Activated T-cell treated with anti-CD3 and anti-CD28 coated beads, Interleukin-2, amount 50 U/mL, for 48 hours (primary cell): Measurements from ENCODE around the gene COG1.

Experiments
- DNase-seq, 2 experiments: peaks; one replicate each; pipeline ENCODE4 v3.0.0-alpha.2; 2020

COG1 gene

DNA sequence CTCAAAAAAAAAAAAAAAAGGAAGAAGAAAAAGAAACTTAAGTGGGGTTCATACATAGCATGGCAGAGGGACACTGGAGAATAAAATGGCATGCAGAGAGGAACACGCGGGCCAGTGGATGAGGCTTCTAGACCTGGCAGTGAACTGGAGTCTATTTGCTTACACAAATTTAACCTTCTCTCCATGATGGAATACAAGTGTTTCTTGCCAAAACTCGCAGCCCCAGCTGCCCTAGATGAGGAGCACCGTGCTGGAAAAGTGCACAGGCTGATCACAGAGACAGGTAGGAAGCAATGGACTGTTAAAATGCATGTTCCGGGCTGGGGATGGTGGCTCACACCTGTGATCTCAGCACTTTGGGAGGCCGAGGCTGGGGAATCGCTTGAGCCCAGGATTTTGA lies 18.7 kb upstream of the COG1 start:
- no peak for DNase-seq

DNA sequence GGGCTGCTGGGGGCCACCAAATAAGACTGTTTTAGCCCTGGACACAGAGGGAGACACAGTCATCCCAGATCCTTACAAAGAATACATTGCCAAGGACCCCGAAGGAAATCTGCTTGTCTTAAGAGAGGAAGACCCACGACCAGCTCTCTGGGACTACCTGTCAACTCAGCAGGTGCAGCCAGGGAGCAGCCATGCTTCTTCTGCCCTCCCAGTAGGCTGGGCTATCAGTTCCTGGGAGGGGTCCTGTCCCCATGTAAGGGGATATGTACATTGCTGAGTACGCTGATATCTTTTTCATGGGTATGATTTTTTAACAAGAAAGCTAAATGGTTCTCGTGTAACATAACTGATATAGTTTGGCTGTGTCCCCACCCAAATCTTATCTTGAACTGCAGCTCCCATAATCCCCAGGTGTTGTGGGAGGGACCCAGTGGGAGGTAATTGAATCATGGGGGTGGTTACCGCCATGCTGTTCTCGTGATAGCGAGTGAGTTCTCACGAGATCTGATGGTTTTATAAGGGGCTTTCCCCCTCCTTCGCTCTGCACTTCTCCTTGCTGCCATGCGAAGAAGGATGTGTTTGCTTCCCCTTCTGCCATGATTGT lies 16.8 kb upstream of the COG1 start:
- DNase-seq, result no peak

DNA sequence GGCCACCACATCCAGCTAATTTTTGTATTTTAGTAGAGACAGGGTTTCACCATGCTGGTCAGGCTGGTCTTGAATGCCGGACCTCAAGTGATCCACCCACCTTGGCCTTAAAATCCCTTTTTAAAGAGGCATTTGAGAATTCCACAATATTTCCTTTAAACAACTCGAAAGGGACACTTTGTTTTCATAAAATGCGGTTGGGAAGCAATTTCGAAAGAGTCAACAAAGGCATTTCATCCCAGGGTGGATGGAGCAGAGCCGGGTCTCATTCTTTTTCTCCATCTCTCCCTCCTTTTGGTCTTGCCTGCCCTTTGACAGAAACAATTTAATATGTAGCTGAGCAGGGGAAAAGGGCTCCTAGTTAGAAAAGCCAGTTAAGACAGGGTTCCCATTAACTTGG lies 13.5 kb upstream of the COG1 start:
- DNase-seq, result no peak

DNA sequence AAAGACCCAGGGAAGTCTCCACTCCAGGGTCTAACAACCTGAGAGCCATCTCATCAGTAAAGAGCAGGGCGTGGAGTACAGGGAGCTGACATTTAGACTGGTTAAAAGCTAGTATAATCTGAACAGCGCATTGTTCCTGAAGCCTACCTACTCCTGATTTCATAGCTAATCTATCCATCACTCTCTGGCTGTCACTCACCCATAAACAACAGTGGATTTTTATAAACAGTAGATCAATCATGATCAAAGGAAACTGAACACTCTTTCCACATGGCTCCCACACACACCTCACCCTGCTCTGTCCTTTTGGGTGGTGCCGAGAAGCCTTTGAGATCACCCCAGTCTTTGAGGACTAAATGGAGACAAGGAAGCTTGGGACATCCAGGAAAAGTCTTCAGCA lies 13.0 kb upstream of the COG1 start:
- DNase-seq, result no peak

DNA sequence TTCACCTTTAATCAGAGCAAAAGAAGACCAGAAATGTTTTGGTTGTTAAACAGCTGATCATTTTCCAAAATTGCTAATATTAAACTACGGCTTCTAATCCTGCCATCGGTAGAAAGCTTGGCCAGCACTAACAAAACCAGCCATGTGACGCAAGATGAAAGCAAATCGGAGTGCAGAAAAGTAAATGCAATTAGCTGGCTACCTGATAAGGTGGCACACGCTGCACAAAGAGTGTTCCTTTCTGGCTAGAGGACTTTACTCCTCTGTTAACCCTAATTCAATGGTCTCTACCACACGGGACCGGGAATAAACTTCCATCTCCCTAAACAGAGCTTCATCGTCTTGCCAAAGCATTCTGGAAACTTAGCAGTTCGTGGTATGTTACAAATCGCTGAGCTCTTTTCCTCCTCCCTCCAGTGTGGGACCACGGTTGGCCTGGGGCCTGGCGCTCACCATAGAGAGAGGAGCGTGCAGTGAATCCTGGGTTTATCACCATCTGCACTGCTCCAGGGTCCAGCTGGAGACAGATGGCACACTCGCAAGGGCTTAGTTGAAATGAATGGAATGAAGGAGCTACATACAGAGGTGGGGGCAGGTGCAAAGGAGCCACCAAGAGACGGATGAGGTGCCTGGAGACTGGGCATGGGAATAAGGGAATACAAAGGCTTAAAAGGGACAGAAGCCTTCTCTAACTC lies 10.1 kb upstream of the COG1 start:
- DNase-seq, result no peak

DNA sequence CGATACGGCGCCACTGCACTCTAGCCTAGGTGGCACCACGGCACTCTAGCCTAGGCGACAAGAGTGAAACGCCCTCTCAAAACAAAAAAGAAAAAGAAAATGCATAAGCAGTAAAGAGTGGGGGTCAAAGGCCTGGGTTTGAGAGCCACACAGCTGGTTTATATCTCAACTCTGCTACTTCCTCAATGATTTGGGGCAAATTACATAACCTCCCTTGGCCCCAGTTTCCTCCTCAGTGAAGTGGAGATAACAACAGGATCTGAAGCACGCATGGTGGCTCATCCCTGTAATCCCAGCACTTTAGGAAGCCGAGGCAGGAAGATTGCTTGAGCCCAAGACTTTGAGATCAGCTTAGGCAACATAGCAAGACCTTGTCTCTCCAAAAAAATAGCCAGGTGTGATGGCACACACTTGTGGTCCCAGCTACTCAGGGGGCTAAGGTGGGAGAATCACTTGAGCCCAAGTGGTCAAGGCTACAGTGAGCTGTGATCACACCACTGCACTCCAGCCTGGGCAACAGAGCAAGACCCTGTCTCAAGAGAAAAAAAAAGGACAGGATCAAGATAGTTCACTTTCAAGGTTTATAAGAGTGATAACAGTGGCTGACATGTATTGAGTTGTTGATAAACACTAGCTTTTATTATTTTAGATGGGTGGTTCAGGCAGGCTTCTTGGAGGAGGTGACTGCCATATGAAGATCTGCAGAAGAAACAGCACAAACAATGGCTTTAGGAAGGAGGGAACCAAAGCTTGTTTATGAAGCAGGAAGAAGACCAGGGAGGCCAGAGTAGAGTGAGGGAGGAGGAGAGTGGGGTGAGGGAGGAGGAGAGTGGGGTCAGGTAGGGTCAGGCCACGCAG lies 8.5 kb upstream of the COG1 start:
- DNase-seq, result no peak

DNA sequence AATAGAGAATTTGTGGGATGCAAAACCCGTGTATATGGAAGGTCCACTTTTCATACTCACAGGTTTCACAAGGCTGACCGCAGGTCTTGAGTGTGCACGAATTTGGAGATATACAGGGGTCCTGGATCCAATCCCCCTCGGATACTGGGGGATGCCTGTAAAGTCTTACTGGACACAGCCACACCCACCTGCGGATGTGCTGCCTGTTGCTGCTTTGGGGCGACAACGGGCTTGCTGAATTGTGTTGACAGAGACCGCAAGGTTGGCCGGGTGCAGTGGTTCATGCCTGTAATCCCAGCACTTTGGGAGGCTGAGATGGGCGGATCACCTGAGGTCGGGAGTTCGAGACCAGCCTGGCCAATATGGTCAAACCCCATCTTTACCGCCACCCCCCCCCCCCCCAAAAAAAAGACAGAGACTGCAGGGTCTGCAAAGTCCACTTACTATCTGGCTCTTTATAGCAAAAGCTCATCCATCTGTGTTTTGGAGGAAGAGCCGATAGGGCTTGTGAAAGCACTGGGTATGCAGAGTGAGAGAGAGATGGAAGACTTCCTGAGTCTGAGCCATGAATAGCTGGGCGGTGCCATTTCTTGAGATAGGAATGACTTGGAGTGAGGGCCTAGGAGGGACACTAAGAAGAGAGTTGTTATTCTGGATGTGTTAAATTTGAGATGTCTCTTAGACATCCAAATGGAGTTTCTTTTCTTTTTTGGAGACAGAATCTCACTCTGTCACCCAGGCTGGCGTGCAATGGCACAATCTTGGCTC lies 6.4 kb upstream of the COG1 start:
- DNase-seq, result no peak

DNA sequence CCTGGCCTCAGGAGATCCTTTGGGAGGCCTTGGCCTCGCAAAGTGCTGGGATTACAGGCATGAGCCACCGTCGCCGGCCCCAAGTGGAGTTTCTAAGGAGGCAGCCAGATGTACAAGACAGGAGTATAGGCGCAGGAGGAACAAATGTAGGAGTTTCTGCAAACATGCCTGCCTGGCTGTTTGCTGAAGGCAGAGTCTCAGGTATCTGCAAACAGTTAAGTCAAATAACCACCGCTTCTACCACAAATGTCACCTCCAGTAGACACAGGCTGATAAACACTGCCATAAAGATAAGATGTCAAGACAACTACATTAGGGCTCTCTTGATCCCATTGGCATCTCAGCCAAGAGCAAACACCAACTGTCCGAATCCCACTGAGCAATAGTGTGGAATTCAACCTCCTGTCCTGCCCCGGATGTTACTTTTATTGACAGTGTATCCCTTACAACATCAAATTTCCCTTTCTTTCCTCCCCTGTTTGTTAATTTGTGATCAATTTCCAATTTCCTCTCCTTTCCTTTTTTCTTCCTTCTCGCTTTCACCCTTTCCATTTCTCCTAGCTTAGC lies 5.6 kb upstream of the COG1 start:
- DNase-seq, result no peak

DNA sequence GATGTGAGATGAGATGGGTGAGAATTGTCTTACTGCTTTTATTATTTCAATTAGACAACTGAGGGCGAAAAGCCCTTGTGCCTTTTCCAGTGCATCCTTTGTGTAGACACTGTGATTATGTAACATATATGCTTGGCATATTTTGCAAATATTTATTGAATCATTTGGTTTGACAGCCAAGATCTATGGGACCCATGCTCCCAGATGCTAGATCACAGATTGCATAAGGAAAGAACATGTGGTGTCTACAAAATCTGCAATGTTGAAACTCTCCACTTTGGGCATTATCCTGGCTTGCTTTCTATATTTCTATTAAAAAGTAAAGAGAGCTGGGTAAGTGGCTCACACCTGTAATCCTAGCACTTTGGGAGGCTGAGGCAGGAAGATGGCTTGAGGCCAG lies 4.8 kb upstream of the COG1 start:
- DNase-seq, result no peak

DNA sequence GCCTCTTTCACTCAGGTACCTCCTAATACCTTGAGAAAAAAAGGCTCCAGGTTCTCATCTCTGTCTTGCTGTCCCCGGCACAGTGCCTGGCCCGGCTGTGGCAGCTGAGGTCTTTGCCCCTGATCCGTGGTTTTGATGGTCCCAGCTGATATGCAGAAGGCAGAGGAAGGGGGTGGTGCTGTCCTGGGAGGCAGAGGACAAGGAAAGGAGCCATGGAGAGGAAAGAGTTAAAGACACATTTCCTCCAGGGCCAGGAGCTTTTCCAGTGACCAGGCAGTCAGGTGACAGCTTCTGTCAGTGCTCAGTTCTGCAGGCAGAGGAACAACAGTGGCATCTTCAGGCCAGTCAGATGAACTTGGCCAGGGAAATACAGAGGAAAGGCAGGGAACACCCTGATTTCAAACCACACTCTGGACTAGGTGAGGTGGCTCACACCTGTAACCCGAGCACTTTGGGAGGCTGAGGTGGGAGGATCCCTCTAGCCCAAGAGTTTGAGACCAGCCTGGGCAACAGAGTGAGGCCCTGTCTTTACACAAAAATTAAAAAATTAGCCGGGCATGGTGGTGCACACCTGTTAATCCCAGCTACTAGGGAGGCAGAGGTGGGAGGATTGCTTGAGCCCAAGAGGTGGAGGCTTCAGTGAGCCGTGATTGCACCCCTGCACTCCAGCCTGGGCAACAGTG lies 3.3 kb upstream of the COG1 start:
- no peak for DNase-seq

DNA sequence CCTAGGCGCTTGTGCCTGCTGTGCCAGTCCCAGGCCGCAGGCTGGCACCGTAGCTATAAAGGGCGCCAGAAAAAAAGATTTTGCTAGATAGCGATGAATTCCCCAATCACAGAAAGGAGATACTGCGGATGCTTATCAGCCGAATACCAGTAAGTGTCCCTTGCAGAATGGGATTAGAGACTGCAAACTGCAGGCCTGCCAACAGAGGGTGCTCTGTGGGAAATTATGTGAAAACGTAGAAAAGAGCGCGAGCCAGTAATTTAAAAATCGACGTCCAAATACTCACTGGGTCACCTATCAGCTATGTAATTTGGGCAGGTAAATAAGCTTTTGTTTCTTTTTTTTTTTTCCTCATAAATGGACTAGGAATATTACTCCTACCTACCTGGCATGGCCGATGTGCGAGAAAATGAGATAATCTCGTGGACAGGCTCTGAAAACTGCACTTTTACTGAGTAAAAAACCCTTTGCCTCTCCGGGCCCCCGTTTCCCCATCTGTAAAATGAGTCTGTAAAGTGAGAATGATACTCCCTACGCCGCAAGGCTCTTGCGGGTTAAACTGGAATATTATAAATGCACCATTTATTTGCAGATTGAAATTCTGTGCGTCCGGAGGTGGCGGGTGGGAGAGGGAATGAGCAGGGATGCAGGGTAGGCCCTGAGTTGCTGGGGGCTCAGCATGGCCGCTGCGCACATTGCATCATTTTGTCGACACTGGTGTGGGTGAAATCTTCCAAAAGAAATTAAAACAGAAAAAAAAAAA lies 1.2 kb upstream of the COG1 start:
- peak; percentile 77 for DNase-seq

DNA sequence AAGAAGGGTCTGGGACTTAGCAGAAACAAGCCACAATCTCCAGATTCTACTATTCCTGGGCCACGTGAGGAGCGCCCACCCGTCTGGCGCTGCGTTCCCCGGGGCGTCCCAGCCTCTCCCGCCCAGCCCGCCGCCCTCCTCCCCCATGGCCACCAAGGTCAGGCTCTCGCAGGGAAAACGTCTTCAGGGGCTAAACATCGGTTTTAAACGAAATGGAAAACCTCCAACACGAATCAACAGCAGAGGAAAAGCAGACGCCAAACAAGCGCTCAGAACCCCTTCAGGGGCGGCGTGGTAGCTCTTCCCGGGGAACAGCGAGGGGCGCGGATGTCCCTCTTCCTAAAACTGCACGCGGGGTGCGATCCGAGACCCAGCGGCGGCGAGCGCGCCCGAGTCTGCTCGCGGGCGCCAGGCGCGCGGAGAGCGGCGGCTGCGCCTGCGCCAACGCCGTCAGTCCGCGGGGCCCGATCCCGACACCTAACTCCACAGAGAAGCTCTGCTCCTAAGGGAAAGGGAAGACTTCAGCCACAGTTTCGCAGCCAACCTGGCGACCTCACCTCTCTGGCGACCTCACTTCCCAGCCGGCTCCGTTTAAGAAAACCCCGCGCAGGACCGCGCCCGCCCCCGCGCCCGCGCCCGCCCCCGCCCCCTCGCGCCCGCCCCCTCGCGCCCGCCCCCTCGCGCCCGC lies 505 bp upstream of the COG1 start:
- peak; percentile 79 to 84 for DNase-seq

DNA sequence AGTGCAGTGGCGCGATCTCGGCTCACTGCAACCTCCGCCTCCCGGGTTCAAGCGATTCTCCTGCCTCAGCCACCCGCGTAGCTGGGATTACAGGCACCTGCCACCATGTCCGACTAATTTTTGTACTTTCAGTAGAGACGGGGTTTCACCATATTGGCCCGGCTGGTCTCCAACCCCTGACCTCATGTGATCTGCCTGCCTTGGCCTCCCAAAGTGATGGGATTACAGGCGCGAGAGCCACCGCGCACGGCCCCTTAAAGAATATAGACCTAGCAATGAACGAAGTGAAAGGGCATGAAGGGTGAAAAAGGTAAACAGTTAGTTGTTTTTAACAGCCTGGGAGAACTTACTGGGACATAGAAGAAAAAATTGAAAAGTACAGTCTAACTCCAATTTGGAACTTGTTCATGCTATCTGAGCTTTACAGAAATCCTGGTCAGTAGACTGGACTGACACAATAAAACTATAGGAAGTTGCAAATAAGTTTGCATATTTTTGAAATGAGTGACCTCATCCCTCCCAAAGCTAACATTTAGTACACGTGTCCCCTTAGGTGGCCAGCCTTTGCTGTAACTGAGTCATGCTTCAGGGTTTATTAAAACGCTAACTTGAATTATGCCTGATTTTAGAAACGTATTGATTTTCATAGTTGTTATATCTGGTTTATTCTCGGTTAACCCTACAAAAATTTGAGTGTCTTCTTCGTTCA lies 1.8 kb downstream of the COG1 start:
- no peak for DNase-seq

DNA sequence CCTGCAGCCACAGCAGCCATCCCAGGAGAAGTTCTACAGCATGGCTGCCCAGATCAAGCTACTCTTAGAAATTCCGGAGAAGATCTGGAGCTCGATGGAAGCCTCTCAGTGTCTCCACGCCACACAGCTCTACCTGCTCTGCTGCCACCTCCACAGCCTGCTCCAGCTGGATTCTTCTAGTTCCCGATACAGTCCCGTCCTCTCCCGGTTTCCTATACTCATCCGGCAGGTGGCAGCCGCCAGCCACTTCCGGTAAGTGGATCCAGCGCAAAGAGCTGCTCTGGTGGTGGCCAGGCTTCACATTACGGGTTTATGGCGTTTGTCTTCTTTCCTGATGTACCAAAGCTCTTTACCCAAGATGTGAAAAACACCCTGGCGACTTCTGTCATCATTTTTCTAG lies 3.6 kb downstream of the COG1 start:
- DNase-seq, result no peak

DNA sequence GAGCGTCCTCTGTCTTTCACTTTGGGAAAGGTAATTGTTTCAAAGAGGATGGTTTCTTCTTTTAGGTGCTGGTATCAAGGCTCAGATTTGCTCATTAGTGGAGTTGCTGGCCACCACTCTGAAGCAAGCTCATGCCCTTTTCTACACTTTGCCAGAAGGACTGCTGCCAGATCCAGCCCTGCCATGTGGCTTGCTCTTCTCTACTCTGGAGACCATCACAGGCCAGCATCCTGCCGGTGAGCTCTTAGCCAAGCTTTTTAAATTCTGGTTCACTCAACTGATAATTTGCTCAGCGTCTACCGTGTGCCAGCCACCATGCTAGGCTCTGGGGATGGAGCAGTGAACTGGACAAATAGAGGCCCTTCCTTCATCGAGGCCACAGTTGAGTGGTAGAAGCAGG lies 4.3 kb downstream of the COG1 start:
- no peak for DNase-seq

DNA sequence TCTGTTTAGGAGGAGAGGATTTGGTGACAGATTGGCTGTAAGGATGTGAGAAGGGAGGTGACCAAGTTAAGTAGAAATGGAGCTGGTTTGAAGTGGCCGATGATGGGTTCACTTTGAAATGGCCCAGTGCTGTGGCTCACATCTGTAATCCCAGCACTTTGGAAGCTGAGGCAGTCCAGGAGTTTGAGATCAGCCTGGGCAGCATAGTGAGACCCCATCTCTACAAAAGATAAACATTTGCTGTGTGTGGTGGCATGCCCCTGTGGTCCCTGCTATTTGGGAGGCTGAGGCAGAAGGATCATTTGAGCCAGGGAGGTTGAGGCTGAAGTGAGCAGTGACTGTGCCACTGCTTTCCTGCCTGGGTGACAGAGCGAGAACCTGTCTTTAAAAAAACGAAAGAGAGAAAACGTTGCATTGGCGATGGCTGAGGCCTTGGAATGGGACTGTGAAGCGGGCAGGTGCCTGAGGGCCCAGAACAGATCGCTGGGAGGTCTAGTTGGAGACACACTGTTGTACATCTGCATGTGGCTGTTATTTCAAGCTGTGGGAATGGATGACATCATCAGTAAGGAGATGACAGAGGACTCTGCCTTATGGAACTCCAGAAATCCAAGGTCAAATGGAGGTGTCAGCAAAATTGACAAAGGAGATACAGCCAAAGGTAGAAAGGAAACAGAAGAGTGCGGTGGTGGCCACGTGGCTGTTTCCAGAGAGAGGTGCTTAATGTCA lies 5.5 kb downstream of the COG1 start:
- no peak for DNase-seq

DNA sequence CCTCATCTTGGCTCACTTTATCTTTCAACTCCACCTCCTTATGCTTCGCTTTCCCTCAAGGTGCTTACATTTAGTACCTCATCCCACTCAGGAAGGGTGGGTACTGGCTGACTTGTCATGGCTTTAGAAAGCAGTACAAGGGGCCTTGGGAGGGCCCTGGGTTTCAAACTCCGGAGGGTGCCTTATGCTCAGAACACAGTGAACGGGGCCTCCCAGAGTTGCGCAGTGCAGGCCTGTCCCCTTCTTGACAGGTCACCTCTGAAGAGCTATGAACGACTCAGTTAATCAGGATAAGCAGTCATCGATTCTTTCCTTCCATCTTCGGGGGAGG lies 6.0 kb downstream of the COG1 start:
- no peak for DNase-seq

DNA sequence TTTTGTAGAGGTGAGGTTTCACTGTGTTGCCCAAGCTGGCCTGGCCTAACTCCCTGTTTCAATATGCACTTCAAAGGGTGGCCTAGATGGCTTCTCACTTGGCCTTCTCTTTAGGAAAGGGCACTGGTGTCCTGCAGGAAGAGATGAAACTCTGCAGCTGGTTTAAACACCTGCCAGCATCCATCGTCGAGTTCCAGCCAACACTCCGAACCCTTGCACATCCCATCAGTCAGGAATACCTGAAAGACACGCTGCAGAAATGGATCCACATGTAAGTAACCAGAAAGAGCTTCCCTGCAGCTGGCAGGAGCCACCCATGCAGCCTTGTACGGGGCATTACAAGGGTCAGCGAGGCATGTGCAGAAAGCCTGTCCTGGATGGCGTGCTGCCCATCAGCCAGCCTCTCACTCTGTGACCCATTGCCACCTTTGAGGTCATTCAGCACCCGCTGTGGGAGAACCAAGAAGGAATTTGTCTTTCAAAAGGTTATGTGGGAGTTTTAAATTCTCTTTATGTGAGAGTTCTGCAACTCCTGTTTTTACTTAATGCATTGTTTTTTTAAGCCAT lies 7.0 kb downstream of the COG1 start:
- DNase-seq, result no peak

DNA sequence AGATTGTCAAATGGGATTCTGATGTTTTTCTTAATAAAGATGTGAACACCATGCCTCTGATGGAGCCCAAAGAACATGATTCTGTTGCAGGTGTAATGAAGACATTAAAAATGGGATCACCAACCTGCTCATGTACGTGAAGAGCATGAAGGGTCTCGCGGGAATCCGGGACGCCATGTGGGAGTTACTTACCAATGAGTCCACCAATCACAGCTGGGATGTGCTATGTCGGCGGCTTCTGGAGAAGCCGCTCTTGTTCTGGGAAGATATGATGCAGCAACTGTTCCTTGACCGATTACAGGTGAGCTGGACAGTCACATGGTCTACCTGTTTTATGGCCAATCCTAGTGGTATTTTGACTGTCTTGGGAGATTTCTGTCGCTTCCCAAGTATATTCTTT lies 7.6 kb downstream of the COG1 start:
- DNase-seq, result no peak
